MM.1S (cell line): Measurements from ENCODE around the gene BPTF.
A peak's percentile ranks its signal among the peaks of the same experiment; 100 is the strongest.
"Not testable (repeated sequence)": the region's sequence is repeated elsewhere in the genome, so short reads cannot be mapped to it uniquely, and the experiment has no call there.

Source experiments
- DNase-seq: peaks from one replicate; pipeline ENCODE4 v3.0.0-alpha.2; 2015
- H2AFZ ChIP-seq: fragments of 300-600 bp; sonication (generic); 2 replicates; pipeline ENCODE4 v1.6.0; 2016; ENCODE audit warnings: antibody characterized with exemption, low read length
- H3F3A ChIP-seq: fragments of 300-600 bp; sonication (generic); 2 replicates; pipeline ENCODE4 v1.6.1; 2016; ENCODE audit warnings: mild to moderate bottlenecking, antibody characterized with exemption, low read length, moderate library complexity, mixed read lengths; ENCODE audit not compliant: insufficient read depth
- H3K27ac ChIP-seq: fragments of 300-600 bp; sonication (generic); 2 replicates; pipeline ENCODE4 v1.5.1; 2016; ENCODE audit warnings: mild to moderate bottlenecking, low read length
- H3K27me3 ChIP-seq: fragments of 300-600 bp; sonication (generic); replicated peaks from 2 replicates; pipeline ENCODE4 v1.6.0; 2016; ENCODE audit warnings: low read length; ENCODE audit not compliant: insufficient read depth
- H3K36me3 ChIP-seq: fragments of 300-600 bp; sonication (generic); replicated peaks from 2 replicates; pipeline ENCODE4 v1.6.1; 2016; ENCODE audit warnings: mild to moderate bottlenecking, low read length, mixed read lengths; ENCODE audit not compliant: insufficient read depth
- H3K4me1 ChIP-seq: fragments of 300-600 bp; sonication (generic); 2 replicates; pipeline ENCODE4 v1.6.1; 2016; ENCODE audit warnings: low read length, mixed read lengths
- H3K4me2 ChIP-seq: fragments of 300-600 bp; sonication (generic); 2 replicates; pipeline ENCODE4 v1.6.0; 2016; ENCODE audit warnings: low read depth, low read length
- H3K4me3 ChIP-seq: fragments of 300-600 bp; sonication (generic); 2 replicates; pipeline ENCODE4 v1.5.1; 2016; ENCODE audit warnings: low read length, mixed read lengths
- H3K79me2 ChIP-seq: fragments of 300-600 bp; sonication (generic); 2 replicates; pipeline ENCODE4 v1.6.1; 2016; ENCODE audit warnings: mixed run types, low read length, mixed read lengths
- H3K9ac ChIP-seq: fragments of 300-600 bp; sonication (generic); 2 replicates; pipeline ENCODE4 v1.6.1; 2016; ENCODE audit warnings: low read length, mixed read lengths
- H3K9me2 ChIP-seq: fragments of 300-600 bp; sonication (generic); replicated peaks from 2 replicates; pipeline ENCODE4 v1.6.1; 2016; ENCODE audit warnings: mild to moderate bottlenecking, low read length, mixed read lengths; ENCODE audit not compliant: insufficient read depth
- H3K9me3 ChIP-seq: fragments of 300-600 bp; sonication (generic); replicated peaks from 2 replicates; pipeline ENCODE4 v1.6.1; 2016; ENCODE audit warnings: mild to moderate bottlenecking, low read length, mixed read lengths; ENCODE audit not compliant: insufficient read depth
- H4K20me1 ChIP-seq: fragments of 300-600 bp; sonication (generic); 2 replicates; pipeline ENCODE4 v1.6.1; 2016; ENCODE audit warnings: mild to moderate bottlenecking, low read length, moderate library complexity, mixed read lengths; ENCODE audit not compliant: insufficient read depth
- EZH2 ChIP-seq: fragments of 300-600 bp; sonication (generic); optimal IDR thresholded peaks from 2 replicates; pipeline ENCODE3; 2017; ENCODE audit warnings: low read depth, mild to moderate bottlenecking, antibody characterized with exemption, low read length, mixed read lengths
- EZH2phosphoT487 ChIP-seq: fragments of 300-600 bp; sonication (generic); IDR thresholded peaks from 2 replicates; pipeline ENCODE4 v1.6.1; 2018; ENCODE audit warnings: antibody characterized with exemption, low read length
- TF ChIP-seq, protein P1 (sequence below): fragments of 300-600 bp; sonication (generic); IDR thresholded peaks from 2 replicates; pipeline ENCODE4 v1.5.1; 2016; ENCODE audit warnings: antibody characterized with exemption, low read length, mixed read lengths

The BPTF gene

DNA sequence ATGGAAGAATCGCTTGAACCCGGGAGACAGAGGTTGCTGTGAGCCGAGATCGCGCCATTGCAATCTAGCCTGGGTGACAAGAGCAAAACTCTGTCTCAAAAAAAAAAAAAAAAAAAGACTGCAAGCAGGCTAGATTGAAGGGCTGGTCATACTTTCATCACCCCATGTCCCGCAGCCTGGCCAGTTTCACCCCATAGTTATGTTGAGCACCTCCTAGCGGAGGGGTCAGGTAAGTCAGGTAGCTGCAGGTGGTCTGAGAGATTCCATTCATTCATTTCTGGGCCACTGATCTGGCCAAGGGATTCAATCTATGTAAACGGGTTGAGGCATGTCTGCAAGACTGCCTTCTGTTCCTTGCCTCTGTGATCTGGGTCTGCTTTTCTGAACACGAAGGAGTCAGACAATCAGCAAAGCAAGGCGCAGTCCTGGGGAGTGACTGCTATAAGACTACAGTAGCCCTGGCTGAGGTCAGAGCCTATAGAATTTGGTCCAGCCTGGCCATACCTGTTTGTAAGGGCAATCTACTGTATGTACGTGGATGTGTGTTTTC, 23.6 kb upstream of the BPTF start:
- Histone ChIP-seq H2AFZ (no peak overlapping the region), H3K79me2 (no peaks in the 10 kb centered on the region)
- TF ChIP-seq EZH2phosphoT487 = no peak
- TF ChIP-seq, protein P1, sequence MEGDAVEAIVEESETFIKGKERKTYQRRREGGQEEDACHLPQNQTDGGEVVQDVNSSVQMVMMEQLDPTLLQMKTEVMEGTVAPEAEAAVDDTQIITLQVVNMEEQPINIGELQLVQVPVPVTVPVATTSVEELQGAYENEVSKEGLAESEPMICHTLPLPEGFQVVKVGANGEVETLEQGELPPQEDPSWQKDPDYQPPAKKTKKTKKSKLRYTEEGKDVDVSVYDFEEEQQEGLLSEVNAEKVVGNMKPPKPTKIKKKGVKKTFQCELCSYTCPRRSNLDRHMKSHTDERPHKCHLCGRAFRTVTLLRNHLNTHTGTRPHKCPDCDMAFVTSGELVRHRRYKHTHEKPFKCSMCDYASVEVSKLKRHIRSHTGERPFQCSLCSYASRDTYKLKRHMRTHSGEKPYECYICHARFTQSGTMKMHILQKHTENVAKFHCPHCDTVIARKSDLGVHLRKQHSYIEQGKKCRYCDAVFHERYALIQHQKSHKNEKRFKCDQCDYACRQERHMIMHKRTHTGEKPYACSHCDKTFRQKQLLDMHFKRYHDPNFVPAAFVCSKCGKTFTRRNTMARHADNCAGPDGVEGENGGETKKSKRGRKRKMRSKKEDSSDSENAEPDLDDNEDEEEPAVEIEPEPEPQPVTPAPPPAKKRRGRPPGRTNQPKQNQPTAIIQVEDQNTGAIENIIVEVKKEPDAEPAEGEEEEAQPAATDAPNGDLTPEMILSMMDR = peak; percentile 31

DNA sequence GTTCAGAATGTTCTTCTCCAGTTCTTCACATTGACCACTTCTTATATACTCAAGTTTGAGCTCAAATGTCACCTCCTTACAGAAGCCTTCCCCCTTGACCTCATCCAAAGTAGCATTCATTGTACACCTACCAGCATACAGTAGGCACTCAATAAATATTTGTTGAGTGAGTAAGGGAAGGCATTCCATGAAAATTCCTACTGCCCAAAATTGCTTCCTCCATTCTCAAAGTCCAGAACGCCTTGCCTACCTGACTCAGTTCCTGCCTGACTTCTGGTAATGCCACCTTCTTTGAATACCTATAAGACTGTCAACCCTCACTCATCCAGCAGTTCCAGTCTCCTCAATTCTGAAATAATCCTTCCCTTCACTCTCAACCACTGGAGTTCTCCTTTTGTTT, 14.8 kb upstream of the BPTF start:
- Histone ChIP-seq H3K4me2 (no peak overlapping the region), H3F3A (no peaks in the 10 kb centered on the region), H3K4me3 (no peak overlapping the region), H3K4me1 (no peaks in the 10 kb centered on the region), H3K27me3 (no peaks in the 10 kb centered on the region), H2AFZ (no peak overlapping the region), H3K9ac (no peak overlapping the region), H4K20me1 (no peaks in the 10 kb centered on the region), H3K79me2 (no peaks in the 10 kb centered on the region), H3K27ac (no peak overlapping the region), H3K9me2 (no peaks in the 10 kb centered on the region), H3K36me3 (no peaks in the 10 kb centered on the region), H3K9me3 (no peaks in the 10 kb centered on the region)
- no peak for DNase-seq
- TF ChIP-seq, protein P1 = no peak
- TF ChIP-seq EZH2 (no peak), EZH2phosphoT487 (no peak)

More for the DNA sequence above, 23.6 kb upstream of the BPTF start:
- Histone ChIP-seq H3K36me3 (no peaks in the 10 kb centered on the region), H3K9me3 (no peaks in the 10 kb centered on the region), H3K27ac (no peak overlapping the region), H3K4me2 (no peak overlapping the region), H3K4me3 (no peak overlapping the region), H4K20me1 (no peaks in the 10 kb centered on the region), H3K9ac (no peak overlapping the region), H3F3A (no peaks in the 10 kb centered on the region), H3K27me3 (no peaks in the 10 kb centered on the region), H3K9me2 (no peaks in the 10 kb centered on the region), H3K4me1 (no peaks in the 10 kb centered on the region)
- peak; percentile 15 for DNase-seq

DNA sequence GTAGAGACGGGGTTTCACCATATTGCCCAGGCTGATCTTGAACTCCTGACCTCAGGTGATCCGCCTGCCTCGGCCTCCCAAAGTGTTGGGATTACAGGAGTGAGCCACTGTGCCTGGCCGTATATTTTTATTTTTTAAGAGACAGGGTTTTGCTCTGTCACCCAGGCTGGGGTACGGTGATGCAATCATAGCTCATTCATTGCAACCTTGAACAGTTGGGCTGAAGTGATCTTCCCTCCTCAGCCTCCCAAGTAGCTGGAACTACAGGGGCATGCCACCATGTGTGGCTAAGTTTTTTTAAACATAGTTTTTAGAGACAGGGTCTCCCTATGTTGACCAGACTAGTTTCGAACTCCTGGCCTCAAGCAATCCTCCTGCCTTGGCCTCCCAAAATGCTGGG, 12.9 kb upstream of the BPTF start:
- H4K20me1 ChIP-seq, H3K79me2 ChIP-seq, H3K4me1 ChIP-seq, H3F3A ChIP-seq, DNase-seq, H3K36me3 ChIP-seq, H2AFZ ChIP-seq, H3K27me3 ChIP-seq, H3K9ac ChIP-seq, H3K9me2 ChIP-seq, H3K9me3 ChIP-seq, H3K4me2 ChIP-seq, H3K27ac ChIP-seq, H3K4me3 ChIP-seq: not testable (repeated sequence)

DNA sequence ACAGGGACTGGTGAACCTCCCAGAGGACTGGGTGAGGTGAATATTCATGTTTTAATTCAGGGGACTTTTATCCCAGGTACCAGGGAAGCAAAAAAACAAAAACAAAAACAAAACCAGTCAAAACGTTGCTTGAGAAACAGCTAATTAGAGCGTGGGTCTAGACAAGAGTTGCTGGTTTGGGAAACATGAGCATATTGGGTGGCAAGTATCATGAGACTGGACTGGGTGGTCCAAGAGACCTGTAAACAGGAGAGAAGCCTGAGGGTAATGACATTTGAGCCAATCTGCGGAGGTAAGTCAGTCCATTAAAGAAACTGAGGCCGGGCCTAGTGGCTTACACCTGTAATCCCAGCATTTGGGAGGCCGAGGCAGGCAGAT, 11.5 kb upstream of the BPTF start:
- no peaks in the 10 kb centered on the region for H3K36me3 ChIP-seq
- H3K27me3 ChIP-seq = no peaks in the 10 kb centered on the region
- no peak for DNase-seq
- H3K9ac ChIP-seq = no peak overlapping the region
- H3K79me2 ChIP-seq = no peaks in the 10 kb centered on the region
- H3K4me3 ChIP-seq = no peak overlapping the region
- no peak overlapping the region for H3K4me2 ChIP-seq
- no peak overlapping the region for H3K27ac ChIP-seq
- no peak overlapping the region for H2AFZ ChIP-seq
- H3K4me1 ChIP-seq = no peaks in the 10 kb centered on the region
- no peaks in the 10 kb centered on the region for H3K9me2 ChIP-seq
- TF ChIP-seq, protein P1 = no peak
- no peak for TF ChIP-seq EZH2phosphoT487
- TF ChIP-seq EZH2 = no peak
- H4K20me1 ChIP-seq = no peaks in the 10 kb centered on the region
- no peaks in the 10 kb centered on the region for H3K9me3 ChIP-seq
- H3F3A ChIP-seq = no peaks in the 10 kb centered on the region
